Ammon's horn (tissue), 1 donor: Measurements from ENCODE around the gene ANKRD6.

Experiments used
- DNase-seq: peaks from one replicate; pipeline ENCODE4 v3.0.0-alpha.2; 2016; ENCODE audit warnings: low spot score

The ANKRD6 gene

GRCh38 chr6:89657445-89658158, 224.7 kb downstream of the ANKRD6 start:
- DNase-seq, result no peak

- no peak for DNase-seq
Measured at GRCh38 chr6:89660981-89661380, 228.0 kb downstream of the ANKRD6 start.

- DNase-seq, result no peak
Measured at GRCh38 chr6:89661559-89661958, 228.6 kb downstream of the ANKRD6 start.

- DNase-seq, result no peak
Measured at GRCh38 chr6:89662659-89663223, 229.8 kb downstream of the ANKRD6 start.

- no peak for DNase-seq
Measured at GRCh38 chr6:89667872-89668556, 235.1 kb downstream of the ANKRD6 start.

GRCh38 chr6:89669002-89669401, 236.1 kb downstream of the ANKRD6 start:
- DNase-seq, result no peak

- no peak for DNase-seq
Measured at GRCh38 chr6:89670935-89671565, 238.1 kb downstream of the ANKRD6 start.

GRCh38 chr6:89675949-89676748, 243.2 kb downstream of the ANKRD6 start:
- no peak for DNase-seq

GRCh38 chr6:89678531-89678930, 245.6 kb downstream of the ANKRD6 start:
- DNase-seq, result no peak

GRCh38 chr6:89679215-89680120, 246.5 kb downstream of the ANKRD6 start:
- no peak for DNase-seq

GRCh38 chr6:89680150-89680549, 247.2 kb downstream of the ANKRD6 start:
- no peak for DNase-seq

- no peak for DNase-seq
Measured at GRCh38 chr6:89680551-89680950, 247.6 kb downstream of the ANKRD6 start.

GRCh38 chr6:89681983-89682564, 249.1 kb downstream of the ANKRD6 start:
- no peak for DNase-seq

GRCh38 chr6:89682991-89683390, 250.0 kb downstream of the ANKRD6 start:
- no peak for DNase-seq
